ENCODE data around the gene EZR. TPM values are rescaled to one million over a fixed set of nuclear protein-coding genes. Genes with fewer than 3 reads are reported as not detected.

EZR gene
- total RNA-seq, 1 experiment from 2014 or later = 375 TPM

DNA sequence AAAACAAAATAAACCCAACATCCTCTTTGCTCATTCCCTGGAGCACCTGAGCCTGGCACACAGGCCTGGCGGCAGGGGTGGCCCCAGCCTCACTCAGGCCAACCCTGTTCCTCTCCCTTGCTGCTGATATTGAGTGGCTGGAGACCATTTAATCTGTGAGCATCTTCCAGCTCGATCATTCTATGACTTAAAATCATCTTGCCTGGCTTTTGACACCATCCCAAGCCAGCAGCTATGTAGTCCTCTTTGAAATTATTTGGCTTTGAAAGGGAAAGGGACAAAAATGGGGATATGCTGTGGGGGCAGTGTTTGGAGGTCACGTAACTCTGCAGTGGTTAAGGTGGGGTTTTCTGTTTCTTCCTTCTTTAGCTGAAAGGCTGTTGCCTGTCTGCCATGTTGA, 22.8 kb downstream of the EZR start:
- H2BK5ac ChIP-seq (ENCODE audit: insufficient read length, low read length) = no peak overlapping the region
- peaks cover 4 to 38% (median 11%) of the 10 kb centered on the region in 3 experiments; a peak in 6 of 7 replicates for H3K36me3 Mint-ChIP-seq (ENCODE audit: insufficient read depth in 1 of 3, low read depth in 3 of 3)
- no peak overlapping the region for H3K9ac ChIP-seq (ENCODE audit: extremely low read depth, insufficient read length, low read length)
- no peak overlapping the region for H3K4ac ChIP-seq (ENCODE audit: low read depth, low read length)
- peak overlapping the region in 2 of 3 experiments; percentile 29 to 89; a peak in 3 of 7 replicates for H3K27ac Mint-ChIP-seq
- TF ChIP-seq, protein P1, sequence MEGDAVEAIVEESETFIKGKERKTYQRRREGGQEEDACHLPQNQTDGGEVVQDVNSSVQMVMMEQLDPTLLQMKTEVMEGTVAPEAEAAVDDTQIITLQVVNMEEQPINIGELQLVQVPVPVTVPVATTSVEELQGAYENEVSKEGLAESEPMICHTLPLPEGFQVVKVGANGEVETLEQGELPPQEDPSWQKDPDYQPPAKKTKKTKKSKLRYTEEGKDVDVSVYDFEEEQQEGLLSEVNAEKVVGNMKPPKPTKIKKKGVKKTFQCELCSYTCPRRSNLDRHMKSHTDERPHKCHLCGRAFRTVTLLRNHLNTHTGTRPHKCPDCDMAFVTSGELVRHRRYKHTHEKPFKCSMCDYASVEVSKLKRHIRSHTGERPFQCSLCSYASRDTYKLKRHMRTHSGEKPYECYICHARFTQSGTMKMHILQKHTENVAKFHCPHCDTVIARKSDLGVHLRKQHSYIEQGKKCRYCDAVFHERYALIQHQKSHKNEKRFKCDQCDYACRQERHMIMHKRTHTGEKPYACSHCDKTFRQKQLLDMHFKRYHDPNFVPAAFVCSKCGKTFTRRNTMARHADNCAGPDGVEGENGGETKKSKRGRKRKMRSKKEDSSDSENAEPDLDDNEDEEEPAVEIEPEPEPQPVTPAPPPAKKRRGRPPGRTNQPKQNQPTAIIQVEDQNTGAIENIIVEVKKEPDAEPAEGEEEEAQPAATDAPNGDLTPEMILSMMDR (conservative IDR thresholded peaks at IDR 0.05) = no peak
- no peaks in the 10 kb centered on the region for H3K27me3 Mint-ChIP-seq (ENCODE audit: low read depth)
- H3K4me1 ChIP-seq (ENCODE audit: insufficient read depth, low read length) = peaks cover 9% of the 10 kb centered on the region; the same call in 1 of the 2 replicates
- H3K27ac ChIP-seq (ENCODE audit: insufficient read length, low read depth, low read length) = no peak overlapping the region
- no peak overlapping the region for H3K4me3 Mint-ChIP-seq
- H4K5ac ChIP-seq (ENCODE audit: insufficient read length, low read depth, low read length) = no peak overlapping the region
- H3K79me2 ChIP-seq (ENCODE audit: insufficient read depth, low read length) = peaks cover 71% of the 10 kb centered on the region
- H2BK120ac ChIP-seq (ENCODE audit: low read depth, low read length, poor library complexity, severe bottlenecking) = no peak overlapping the region
- no peaks in the 10 kb centered on the region for H3K9me3 Mint-ChIP-seq
- DNase-seq = no peak
- H3K18ac ChIP-seq (ENCODE audit: insufficient read length, low read depth, low read length) = no peak overlapping the region
- no peak overlapping the region for H4K91ac ChIP-seq (ENCODE audit: insufficient read length, low read depth, low read length)
- no peak overlapping the region for H2BK20ac ChIP-seq (ENCODE audit: low read depth, low read length, poor library complexity, severe bottlenecking)
- H4K8ac ChIP-seq (replicated peaks; ENCODE audit: insufficient read length, low read depth, low read length) = no peak overlapping the region
- no peak overlapping the region for H3K23ac ChIP-seq (ENCODE audit: insufficient read length, low read depth, low read length)
- no peaks in the 10 kb centered on the region for H4K20me1 ChIP-seq (ENCODE audit: control insufficient read depth, insufficient read depth, insufficient read length)
- H2AFZ ChIP-seq (ENCODE audit: low read length) = no peak overlapping the region
- no peaks in the 10 kb centered on the region for H3K23me2 ChIP-seq (ENCODE audit: insufficient read length, low read depth, low read length, poor library complexity, severe bottlenecking)
- no CpG with 5 or more reads among the region's 3 CpGs for WGBS (ENCODE audit: extremely low coverage, insufficient read length, low lambda C conversion rate)
- H3K56ac ChIP-seq (ENCODE audit: insufficient read length, low read depth, low read length) = no peak overlapping the region
- no peak overlapping the region for H2BK12ac ChIP-seq (ENCODE audit: insufficient read length, low read depth, low read length)
- no peak overlapping the region for H2AK5ac ChIP-seq (ENCODE audit: insufficient read length, low read length)
- no peaks in the 10 kb centered on the region for H3K79me1 ChIP-seq (ENCODE audit: insufficient read depth, low read depth, low read length, poor library complexity, severe bottlenecking)
- H3K14ac ChIP-seq (ENCODE audit: insufficient read depth, low read length) = no peak overlapping the region
- H2BK15ac ChIP-seq (ENCODE audit: low read depth, low read length) = no peak overlapping the region
- H3T11ph ChIP-seq (ENCODE audit: low read length) = no peak overlapping the region
- no peak overlapping the region for H3K4me2 ChIP-seq (ENCODE audit: insufficient read depth, insufficient read length, low read length)
- H3K27me3 ChIP-seq (ENCODE audit: insufficient read depth, low read length) = no peaks in the 10 kb centered on the region
- no peaks in the 10 kb centered on the region for H3K9me3 ChIP-seq (ENCODE audit: control insufficient read depth, low read depth, low read length)
- H3K4me1 Mint-ChIP-seq = peaks cover 56 to 59% of the 10 kb centered on the region in 2 experiments
